RPMI8226 (cell line): ENCODE results near the gene LEMD1.
A peak's percentile ranks its signal among the peaks of the same experiment; 100 is the strongest.

Experiments
- DNase-seq: peaks from one replicate; pipeline ENCODE4 v3.0.0-alpha.2; 2015

LEMD1 gene

GRCh38 chr1:205421798-205422197 lies at the start of gene LEMD1:
LEMD1 (minus strand) TSS chr1:205422056; CDS start chr1:205420536, 1,520 bp downstream.
- DNase-seq = no peak

DNA sequence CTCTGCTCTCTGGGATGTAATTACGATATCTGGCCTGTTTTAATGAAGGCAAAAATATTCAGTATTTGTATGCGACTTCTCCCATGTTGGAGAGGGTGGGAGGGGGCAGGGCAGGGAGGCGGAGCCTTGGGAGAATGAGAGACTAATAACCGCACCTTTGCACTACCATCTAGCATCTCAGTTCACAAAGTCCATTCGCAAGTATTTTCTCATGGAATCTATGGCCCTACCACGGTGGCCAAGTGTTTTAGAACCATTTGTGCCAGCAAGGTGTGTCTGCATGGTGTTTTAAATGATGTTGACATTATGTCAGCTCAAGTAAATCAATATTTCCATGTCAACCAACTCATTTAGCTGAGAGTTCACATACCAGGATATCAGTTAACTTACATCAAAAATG lies 48.3 kb upstream of the LEMD1 start:
- no peak for DNase-seq

GRCh38 chr1:205466595-205467220 lies 44.9 kb upstream of the LEMD1 start:
- no peak for DNase-seq

GRCh38 chr1:205465392-205465791 lies 43.5 kb upstream of the LEMD1 start:
- no peak for DNase-seq

DNA sequence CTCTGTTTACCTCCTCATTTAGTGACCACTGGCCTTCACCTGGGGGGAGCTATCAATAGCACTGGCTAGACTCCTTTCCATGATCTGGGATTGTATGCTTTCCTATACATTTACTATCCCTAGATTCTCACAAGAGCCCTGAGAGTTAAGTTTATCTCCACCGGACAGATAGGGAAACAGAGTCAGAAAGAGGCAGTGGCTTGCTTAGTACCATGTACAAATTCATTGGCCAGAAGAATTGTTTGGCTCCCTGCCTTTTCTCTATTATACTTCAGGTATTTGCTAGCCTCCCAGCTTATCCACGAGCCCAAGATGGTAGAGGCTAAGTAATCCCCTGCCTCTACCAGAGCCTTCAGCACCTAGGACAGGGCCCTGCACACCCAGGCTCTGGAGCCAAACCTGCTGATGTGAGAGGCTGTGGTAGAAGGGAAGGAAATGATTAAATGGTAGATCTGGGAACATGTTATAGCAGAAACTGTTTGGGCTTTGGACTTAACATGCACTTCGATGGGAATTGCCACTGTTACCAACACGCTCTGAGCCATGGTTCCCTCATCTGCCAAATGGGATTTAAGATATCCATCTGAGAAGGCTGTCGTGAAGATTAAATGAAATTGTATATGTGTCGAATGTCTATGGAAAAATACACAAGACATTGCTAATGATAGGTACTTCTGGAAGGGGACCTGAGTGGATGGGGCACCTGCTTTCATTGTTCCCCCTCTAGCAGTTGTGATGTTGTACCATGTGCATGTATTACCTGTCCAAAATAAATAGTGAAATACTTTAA lies 37.1 kb upstream of the LEMD1 start:
- DNase-seq = peak; percentile 70

GRCh38 chr1:205456868-205457745 lies 35.3 kb upstream of the LEMD1 start:
- DNase-seq = no peak

GRCh38 chr1:205456383-205456867 lies 34.6 kb upstream of the LEMD1 start:
- no peak for DNase-seq

DNA sequence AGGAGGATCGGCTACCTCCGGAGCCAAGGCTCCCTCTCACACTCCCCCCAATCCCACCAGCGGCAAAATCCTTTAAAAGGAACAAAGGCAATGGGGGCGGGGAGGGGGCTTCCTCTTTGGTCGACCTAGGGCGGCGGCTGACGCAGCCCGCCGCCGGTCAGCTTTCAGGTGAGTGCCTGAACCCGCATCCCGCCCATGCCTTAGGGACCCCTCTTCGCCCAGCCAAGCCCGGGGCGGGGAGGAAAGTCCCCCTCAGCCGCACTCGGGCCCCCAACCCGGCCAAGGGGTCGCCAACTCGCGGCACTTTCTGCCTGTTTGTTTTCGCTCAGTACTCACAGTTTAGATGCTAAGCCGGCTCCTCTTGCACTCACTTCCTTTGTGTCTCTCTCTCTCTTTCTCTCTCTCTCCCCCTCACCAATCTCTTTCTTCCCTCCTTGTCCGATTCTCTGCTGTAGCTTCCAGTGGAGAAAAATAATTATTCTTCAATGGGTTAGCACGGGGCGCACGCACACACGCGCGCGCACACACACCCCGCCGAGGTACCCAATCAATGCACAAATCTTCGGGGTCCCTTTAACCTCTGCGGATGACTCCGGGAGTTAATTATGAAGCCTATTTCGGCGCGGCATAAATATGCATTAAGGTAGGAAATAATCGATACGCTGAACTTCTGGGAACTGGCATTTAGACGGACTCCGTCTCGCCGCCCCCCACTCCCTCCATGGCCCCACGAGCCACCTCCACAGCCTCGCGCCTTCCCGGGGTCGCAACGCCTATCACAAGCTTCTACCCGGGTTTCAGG lies 33.9 kb upstream of the LEMD1 start, which contains the start of gene BLACAT1:
BLACAT1 (minus strand) TSS at position 465 of the 802 bp plus-strand sequence.
- no peak for DNase-seq

DNA sequence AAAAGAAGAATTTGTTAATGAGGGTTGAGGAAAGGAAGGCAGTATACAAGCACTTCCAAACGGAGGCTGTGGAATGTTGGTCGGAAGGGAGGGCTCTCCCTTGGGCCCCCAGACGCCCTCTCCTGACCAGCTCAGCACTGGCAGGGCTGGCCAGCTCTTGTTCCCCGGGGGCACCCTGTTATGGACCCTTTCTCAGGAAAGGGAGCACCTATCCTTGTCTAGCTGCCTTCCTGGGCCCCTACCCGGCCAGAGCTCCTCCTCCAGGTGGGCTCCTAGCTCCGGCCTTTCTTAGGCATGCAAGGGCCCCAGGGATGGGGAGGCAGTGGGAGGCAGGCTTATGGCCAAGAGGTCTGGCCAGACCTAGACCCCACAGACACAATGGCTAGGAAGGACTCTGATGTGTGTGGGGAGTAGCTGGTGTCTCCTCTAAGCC lies 33.1 kb upstream of the LEMD1 start:
- no peak for DNase-seq

- no peak for DNase-seq
Observed at GRCh38 chr1:205453466-205453865, 31.6 kb upstream of the LEMD1 start.

DNA sequence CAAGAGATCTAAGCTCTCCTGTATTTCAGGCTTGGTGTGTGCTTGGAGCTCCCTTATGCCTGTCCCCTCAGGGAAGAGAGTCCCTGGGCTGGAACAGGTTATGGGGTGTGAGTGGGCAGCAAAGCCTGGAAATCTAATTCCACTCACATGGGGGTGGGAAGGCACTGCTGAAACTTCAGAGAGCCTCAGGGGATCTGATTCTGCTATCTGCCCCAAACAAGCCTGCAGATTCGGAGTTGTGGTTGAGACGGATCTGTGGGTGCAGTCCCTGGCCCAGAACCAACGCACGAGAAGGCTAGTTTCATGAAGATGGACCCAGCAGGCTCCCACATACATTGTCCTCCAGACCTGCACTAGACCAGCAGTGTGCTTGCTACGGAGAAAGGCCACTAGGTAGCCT lies 31.1 kb upstream of the LEMD1 start:
- DNase-seq = no peak

- no peak for DNase-seq
Observed at GRCh38 chr1:205452364-205452763, 30.5 kb upstream of the LEMD1 start.

DNA sequence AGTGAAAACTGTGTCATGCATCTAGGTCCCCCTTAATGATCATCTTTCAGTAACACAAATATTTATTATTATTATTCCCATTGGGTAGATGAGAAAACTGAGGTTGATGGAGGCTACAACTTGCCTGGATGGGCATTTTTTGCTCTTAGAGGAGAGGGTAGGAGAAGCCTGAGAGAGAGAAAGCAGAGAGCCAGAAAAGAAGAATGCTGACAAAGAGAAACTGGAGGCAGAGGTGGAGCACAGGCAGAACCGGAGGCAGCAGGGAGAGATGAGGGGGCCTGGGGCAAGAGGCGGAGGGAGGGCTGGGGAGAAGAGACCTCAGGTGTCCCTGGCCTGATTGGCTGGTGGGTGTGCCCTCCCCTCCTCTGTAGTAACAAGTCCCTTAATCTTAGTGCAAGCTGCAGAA lies 29.9 kb upstream of the LEMD1 start:
- DNase-seq = peak; percentile 70

- no peak for DNase-seq
Observed at GRCh38 chr1:205451202-205451601, 29.3 kb upstream of the LEMD1 start.

- no peak for DNase-seq
Observed at GRCh38 chr1:205450448-205450847, 28.6 kb upstream of the LEMD1 start.

DNA sequence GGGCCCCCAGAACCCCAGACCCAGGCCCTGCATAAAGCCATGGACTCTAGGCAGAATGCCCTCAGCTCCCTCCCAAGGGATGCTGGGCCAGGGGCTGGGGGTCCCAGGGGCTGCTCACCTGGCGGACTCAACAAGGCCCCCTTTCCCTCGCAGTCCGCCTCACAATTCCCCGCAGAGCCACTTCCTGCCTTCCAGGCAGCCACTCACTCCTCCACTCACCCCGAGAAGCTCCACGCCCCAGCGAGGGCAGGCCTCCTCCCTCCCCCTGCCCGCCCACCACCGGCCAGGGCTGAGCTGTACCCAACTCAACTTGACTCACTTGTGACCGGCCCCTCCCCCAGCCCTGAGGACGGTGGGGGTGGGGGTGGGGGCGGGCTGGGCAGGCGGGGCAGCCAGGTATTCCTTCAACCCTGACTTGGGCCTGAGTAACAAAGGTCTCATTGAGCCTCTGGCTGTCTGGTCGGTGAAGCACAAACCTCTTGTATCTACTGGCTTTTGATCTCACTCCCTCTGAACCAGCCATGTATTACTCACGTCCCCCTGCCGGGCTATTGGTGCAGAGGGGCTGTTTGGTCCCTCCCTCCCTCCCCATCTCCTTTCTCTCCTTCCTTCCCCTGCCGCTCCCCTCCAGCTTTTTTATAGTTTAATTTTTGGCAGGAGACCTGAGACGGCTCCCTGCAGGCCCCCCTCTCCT lies 28.0 kb upstream of the LEMD1 start:
- no peak for DNase-seq

- DNase-seq = no peak
Observed at GRCh38 chr1:205449254-205449749, 27.4 kb upstream of the LEMD1 start.

GRCh38 chr1:205448540-205449253 lies 26.8 kb upstream of the LEMD1 start:
- DNase-seq = no peak

- no peak for DNase-seq
Observed at GRCh38 chr1:205447457-205448341, 25.8 kb upstream of the LEMD1 start.

DNA sequence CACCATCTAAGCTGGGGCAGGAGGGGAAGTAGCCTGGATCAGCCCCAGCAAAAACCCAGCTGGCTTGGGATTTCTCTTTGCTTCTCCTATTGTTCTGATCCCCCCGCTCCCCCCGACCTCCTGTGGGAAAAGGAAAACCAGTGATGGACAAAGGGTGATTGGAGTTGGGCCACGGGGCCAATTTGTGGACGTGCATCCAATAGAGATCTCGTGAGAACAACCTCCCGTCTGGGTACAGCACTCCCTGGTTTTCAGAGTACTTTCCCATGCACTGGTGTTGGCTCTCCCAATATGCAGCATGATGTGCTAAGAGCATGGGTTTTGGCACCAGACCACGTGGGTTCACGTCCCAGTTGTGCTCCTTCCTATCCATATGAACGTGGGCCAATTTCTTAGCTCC lies 25.0 kb upstream of the LEMD1 start:
- no peak for DNase-seq
